ENCODE data around the gene SLC38A1.
"Not testable (repeated sequence)": the region's sequence is repeated elsewhere in the genome, so short reads cannot be mapped to it uniquely, and the experiment has no call there.

The SLC38A1 gene

GRCh38 chr12:46207644-46208043 is 61.2 kb downstream of the SLC38A1 start:
- DNase-seq (ENCODE audit: low read depth): no peak

GRCh38 chr12:46206471-46206870 is 62.4 kb downstream of the SLC38A1 start:
- DNase-seq (ENCODE audit: low read depth): no peak

GRCh38 chr12:46205294-46205693 is 63.5 kb downstream of the SLC38A1 start:
- peak; percentile 12 for DNase-seq (ENCODE audit: low read depth)

GRCh38 chr12:46201284-46201789 is 67.5 kb downstream of the SLC38A1 start:
- DNase-seq (ENCODE audit: low read depth): no peak

- DNase-seq (ENCODE audit: low read depth): no peak
Observed at GRCh38 chr12:46200551-46200950, 68.3 kb downstream of the SLC38A1 start.

- no peak for DNase-seq (ENCODE audit: low read depth)
Observed at GRCh38 chr12:46198913-46199312, 69.9 kb downstream of the SLC38A1 start.

- DNase-seq (ENCODE audit: low read depth): no peak
Observed at GRCh38 chr12:46197883-46198282, 71.0 kb downstream of the SLC38A1 start.

GRCh38 chr12:46190533-46190932 is 78.3 kb downstream of the SLC38A1 start:
- DNase-seq (ENCODE audit: low read depth): not testable (repeated sequence)

GRCh38 chr12:46188170-46188569 is 80.7 kb downstream of the SLC38A1 start:
- DNase-seq (ENCODE audit: low read depth): no peak

- DNase-seq (ENCODE audit: low read depth): peak; percentile 92
Observed at GRCh38 chr12:46187023-46187422, 81.8 kb downstream of the SLC38A1 start.

GRCh38 chr12:46186088-46186487 is 82.8 kb downstream of the SLC38A1 start:
- DNase-seq (ENCODE audit: low read depth): no peak

- no peak for DNase-seq (ENCODE audit: low read depth)
Observed at GRCh38 chr12:46185686-46186085, 83.2 kb downstream of the SLC38A1 start.

GRCh38 chr12:46184798-46185595 is 83.8 kb downstream of the SLC38A1 start:
- no peak for DNase-seq (ENCODE audit: low read depth)

- no peak for DNase-seq (ENCODE audit: low read depth)
Observed at GRCh38 chr12:46183112-46183511, 85.7 kb downstream of the SLC38A1 start.

GRCh38 chr12:46181465-46181864 is 87.4 kb downstream of the SLC38A1 start:
- DNase-seq (ENCODE audit: low read depth): no peak

GRCh38 chr12:46179693-46180452 is 89.0 kb downstream of the SLC38A1 start:
- no peak for DNase-seq (ENCODE audit: low read depth)

- DNase-seq (ENCODE audit: low read depth): no peak
Observed at GRCh38 chr12:46177837-46178608, 90.8 kb downstream of the SLC38A1 start.

GRCh38 chr12:46177025-46177424 is 91.8 kb downstream of the SLC38A1 start:
- DNase-seq (ENCODE audit: low read depth): no peak

GRCh38 chr12:46174919-46175318 is 93.9 kb downstream of the SLC38A1 start:
- DNase-seq (ENCODE audit: low read depth): no peak

- DNase-seq (ENCODE audit: low read depth): no peak
Observed at GRCh38 chr12:46174061-46174662, 94.7 kb downstream of the SLC38A1 start.

- peak; percentile 52 for DNase-seq (ENCODE audit: low read depth)
Observed at GRCh38 chr12:46168426-46168825, 100.4 kb downstream of the SLC38A1 start.

GRCh38 chr12:46167412-46167811 is 101.4 kb downstream of the SLC38A1 start:
- no peak for DNase-seq (ENCODE audit: low read depth)

All from amniotic epithelial cell (primary cell).